UCSD-AML1 (cell line): ENCODE measurements around the gene HPCAL1.
A peak's percentile ranks its signal among the peaks of the same experiment; 100 is the strongest.
"Not testable (repeated sequence)": the region's sequence is repeated elsewhere in the genome, so short reads cannot be mapped to it uniquely, and the experiment has no call there.

Experiments used
- DNase-seq: peaks from one replicate; lab custom pipeline; 2025; ENCODE audit not compliant: unreplicated experiment; lab: John Stamatoyannopoulos, UW

Gene HPCAL1

GRCh38 chr2:10284108-10284870 is 18.4 kb upstream of the HPCAL1 start:
- DNase-seq, result no peak

GRCh38 chr2:10285191-10285555 is 17.5 kb upstream of the HPCAL1 start:
- DNase-seq, result no peak

- DNase-seq, result peak; percentile 83
Observed at GRCh38 chr2:10285556-10286198, 17.0 kb upstream of the HPCAL1 start.

- DNase-seq, result no peak
Observed at GRCh38 chr2:10286216-10287037, 16.3 kb upstream of the HPCAL1 start.

GRCh38 chr2:10287761-10288160 is 14.9 kb upstream of the HPCAL1 start:
- DNase-seq, result no peak

- DNase-seq, result no peak
Observed at GRCh38 chr2:10288606-10289005, 14.1 kb upstream of the HPCAL1 start.

GRCh38 chr2:10289352-10289751 is 13.4 kb upstream of the HPCAL1 start:
- DNase-seq, result no peak

GRCh38 chr2:10289891-10290290 is 12.8 kb upstream of the HPCAL1 start:
- DNase-seq, result no peak

- DNase-seq, result not testable (repeated sequence)
Observed at GRCh38 chr2:10291376-10291775, 11.3 kb upstream of the HPCAL1 start.

- no peak for DNase-seq
Observed at GRCh38 chr2:10292033-10292432, 10.7 kb upstream of the HPCAL1 start.

- DNase-seq, result no peak
Observed at GRCh38 chr2:10293603-10294002, 9.1 kb upstream of the HPCAL1 start.

- no peak for DNase-seq
Observed at GRCh38 chr2:10294077-10294476, 8.6 kb upstream of the HPCAL1 start.

GRCh38 chr2:10295649-10296048 is 7.1 kb upstream of the HPCAL1 start:
- not testable (repeated sequence) for DNase-seq

GRCh38 chr2:10296142-10296541 is 6.6 kb upstream of the HPCAL1 start:
- DNase-seq, result no peak

- no peak for DNase-seq
Observed at GRCh38 chr2:10297191-10297830, 5.4 kb upstream of the HPCAL1 start.

- DNase-seq, result peak; percentile 69
Observed at GRCh38 chr2:10297959-10298531, 4.7 kb upstream of the HPCAL1 start.

- not testable (repeated sequence) for DNase-seq
Observed at GRCh38 chr2:10298777-10299176, 3.9 kb upstream of the HPCAL1 start.

GRCh38 chr2:10300328-10300920 is 2.3 kb upstream of the HPCAL1 start:
- no peak for DNase-seq

GRCh38 chr2:10300997-10301940 is 1.4 kb upstream of the HPCAL1 start:
- DNase-seq, result no peak
